Measurements from ENCODE around the gene KCNIP2. TPM values are rescaled to one million over a fixed set of nuclear protein-coding genes. Genes with fewer than 3 reads are reported as not detected.

KCNIP2 gene
- total RNA-seq, 1 experiment from 2014 or later = 3.0 TPM

DNA sequence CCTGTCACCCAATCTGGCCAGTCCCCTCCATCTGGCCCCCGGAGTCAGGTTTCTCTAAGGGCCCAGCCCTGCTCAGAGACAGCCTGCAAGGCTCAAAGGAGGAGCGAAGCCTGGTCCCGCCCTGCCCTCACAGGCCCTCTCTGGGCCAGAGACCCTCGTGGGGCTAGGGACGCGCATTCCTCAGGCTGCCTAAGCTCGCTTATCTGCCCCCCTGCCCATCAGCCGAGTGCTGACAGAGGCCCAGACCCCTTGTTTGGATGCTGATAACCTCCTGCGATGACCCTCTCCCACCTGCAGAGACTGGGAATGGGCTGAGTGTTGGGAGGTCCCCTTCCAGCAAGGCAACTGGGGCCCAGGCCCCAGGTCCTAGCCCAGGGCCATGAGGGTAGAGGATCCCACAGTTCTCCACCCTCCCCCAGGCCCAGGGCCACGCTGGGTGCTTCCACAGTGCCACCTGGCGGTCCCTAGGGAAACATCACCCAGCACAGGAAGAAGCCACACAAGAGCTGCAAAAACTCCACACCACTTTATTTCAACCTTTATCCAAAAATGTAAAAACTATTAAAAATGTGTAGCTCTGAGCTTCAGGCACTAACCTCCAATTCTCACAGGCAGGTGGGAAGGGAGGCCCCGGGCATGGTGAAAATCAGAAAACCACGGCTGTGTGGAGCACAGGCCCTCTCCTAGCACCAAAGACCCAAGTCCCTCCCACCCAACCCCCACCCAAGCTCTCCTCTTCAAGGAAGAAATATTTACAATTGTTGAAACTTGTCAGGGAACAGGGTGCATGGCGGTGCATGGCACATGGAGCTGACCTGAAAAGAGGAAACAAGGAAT is 62.6 kb downstream of the KCNIP2 start:
- Histone ChIP-seq H2BK12ac (ENCODE audit: insufficient read length, low read depth, low read length) (no peak overlapping the region), H2BK15ac (ENCODE audit: low read depth, low read length) (no peak overlapping the region), H3K56ac (ENCODE audit: insufficient read length, low read depth, low read length) (no peak overlapping the region), H4K20me1 (ENCODE audit: control insufficient read depth, insufficient read depth, insufficient read length) (peaks cover 2% of the 10 kb centered on the region), H3K14ac (ENCODE audit: insufficient read depth, low read length) (no peak overlapping the region), H2BK120ac (ENCODE audit: low read depth, low read length, poor library complexity, severe bottlenecking) (no peak overlapping the region), H4K91ac (ENCODE audit: insufficient read length, low read depth, low read length) (no peak overlapping the region), H3K23ac (ENCODE audit: insufficient read length, low read depth, low read length) (no peak overlapping the region), H3K4me2 (ENCODE audit: insufficient read depth, insufficient read length, low read length) (peak overlapping the region; percentile 98), H3K4me1 (ENCODE audit: insufficient read depth, low read length) (peaks cover 5% of the 10 kb centered on the region; the same call in 1 of the 2 replicates), H2AK5ac (ENCODE audit: insufficient read length, low read length) (no peak overlapping the region), H4K5ac (ENCODE audit: insufficient read length, low read depth, low read length) (no peak overlapping the region), H3T11ph (ENCODE audit: low read length) (no peak overlapping the region), H3K79me1 (ENCODE audit: insufficient read depth, low read depth, low read length, poor library complexity, severe bottlenecking) (no peaks in the 10 kb centered on the region), H2AFZ (ENCODE audit: low read length) (no peak overlapping the region), H3K18ac (ENCODE audit: insufficient read length, low read depth, low read length) (no peak overlapping the region), H3K27me3 (ENCODE audit: insufficient read depth, low read length) (peaks cover 21% of the 10 kb centered on the region; the same call in 1 of the 2 replicates), H2BK5ac (ENCODE audit: insufficient read length, low read length) (no peak overlapping the region), H3K9ac (ENCODE audit: extremely low read depth, insufficient read length, low read length) (no peak overlapping the region), H3K27ac (ENCODE audit: insufficient read length, low read depth, low read length) (no peak overlapping the region), H3K79me2 (ENCODE audit: insufficient read depth, low read length) (peaks cover 2% of the 10 kb centered on the region; the same call in 1 of the 2 replicates), H3K23me2 (ENCODE audit: insufficient read length, low read depth, low read length, poor library complexity, severe bottlenecking) (peaks cover 31% of the 10 kb centered on the region), H3K4ac (ENCODE audit: low read depth, low read length) (no peak overlapping the region), H2BK20ac (ENCODE audit: low read depth, low read length, poor library complexity, severe bottlenecking) (no peak overlapping the region), H4K8ac (replicated peaks; ENCODE audit: insufficient read length, low read depth, low read length) (no peak overlapping the region), H3K9me3 (ENCODE audit: control insufficient read depth, low read depth, low read length) (no peaks in the 10 kb centered on the region)
- TF ChIP-seq, protein P1, sequence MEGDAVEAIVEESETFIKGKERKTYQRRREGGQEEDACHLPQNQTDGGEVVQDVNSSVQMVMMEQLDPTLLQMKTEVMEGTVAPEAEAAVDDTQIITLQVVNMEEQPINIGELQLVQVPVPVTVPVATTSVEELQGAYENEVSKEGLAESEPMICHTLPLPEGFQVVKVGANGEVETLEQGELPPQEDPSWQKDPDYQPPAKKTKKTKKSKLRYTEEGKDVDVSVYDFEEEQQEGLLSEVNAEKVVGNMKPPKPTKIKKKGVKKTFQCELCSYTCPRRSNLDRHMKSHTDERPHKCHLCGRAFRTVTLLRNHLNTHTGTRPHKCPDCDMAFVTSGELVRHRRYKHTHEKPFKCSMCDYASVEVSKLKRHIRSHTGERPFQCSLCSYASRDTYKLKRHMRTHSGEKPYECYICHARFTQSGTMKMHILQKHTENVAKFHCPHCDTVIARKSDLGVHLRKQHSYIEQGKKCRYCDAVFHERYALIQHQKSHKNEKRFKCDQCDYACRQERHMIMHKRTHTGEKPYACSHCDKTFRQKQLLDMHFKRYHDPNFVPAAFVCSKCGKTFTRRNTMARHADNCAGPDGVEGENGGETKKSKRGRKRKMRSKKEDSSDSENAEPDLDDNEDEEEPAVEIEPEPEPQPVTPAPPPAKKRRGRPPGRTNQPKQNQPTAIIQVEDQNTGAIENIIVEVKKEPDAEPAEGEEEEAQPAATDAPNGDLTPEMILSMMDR (conservative IDR thresholded peaks at IDR 0.05) = peak; percentile 97
- peaks cover 31% of the 10 kb centered on the region for H3K27me3 Mint-ChIP-seq (ENCODE audit: low read depth)
- peak; percentile 80 for DNase-seq
- no peaks in the 10 kb centered on the region; a peak in 1 of 5 replicates for H3K9me3 Mint-ChIP-seq
- WGBS (ENCODE audit: extremely low coverage, insufficient read length, low lambda C conversion rate) = no CpG with 5 or more reads among the region's 14 CpGs
- H3K27ac Mint-ChIP-seq = peak overlapping the region in 1 of 3 experiments; percentile 79; a peak in 1 of 7 replicates
- H3K4me3 Mint-ChIP-seq = peak overlapping the region; percentile 100; a peak in 3 of 5 replicates
- H3K36me3 Mint-ChIP-seq (ENCODE audit: insufficient read depth in 1 of 3, low read depth in 3 of 3) = peaks cover 8 to 25% (median 10%) of the 10 kb centered on the region in 3 experiments
- peaks cover 41 to 62% of the 10 kb centered on the region in 2 experiments for H3K4me1 Mint-ChIP-seq

Measured in H9 (cell line).